Sigmoid colon (tissue), 3 donors: ENCODE data around the gene RAD51.

ENCODE experiments used
- CTCF ChIP-seq, 4 experiments: fragments of 450-650 bp in 3 of 4; fragments of 200-600 bp in 1 of 4; IDR thresholded peaks; one replicate each; pipeline ENCODE4 v1.5.1; 2016 to 2019; ENCODE audit warnings: antibody characterized with exemption in 4 of 4, mild to moderate bottlenecking in 3 of 4, moderate library complexity in 2 of 4
- POLR2A ChIP-seq, 2 donors: fragments of 450-650 bp; IDR thresholded peaks; one replicate each; pipeline ENCODE4 v1.6.1; 2016; ENCODE audit warnings: antibody characterized with exemption in 2 of 2, mild to moderate bottlenecking in 2 of 2, moderate library complexity in 2 of 2

GRCh38 chr15:40722354-40722753 lies 27.4 kb downstream of the RAD51 start:
- TF ChIP-seq POLR2A (IDR thresholded peaks at IDR 0.05) (no peak), CTCF (IDR thresholded peaks at IDR 0.05) (no peak)
